Peyer's patch (tissue), 4 donors: ENCODE measurements around the gene PALD1.
A peak's percentile ranks its signal among the peaks of the same experiment; 100 is the strongest.

Experiments
- POLR2A ChIP-seq, 2 donors: fragments of 450-650 bp; IDR thresholded peaks; one replicate each; pipeline ENCODE4 v1.5.1; 2017; ENCODE audit warnings: antibody characterized with exemption in 2 of 2, mild to moderate bottlenecking in 2 of 2, moderate library complexity in 2 of 2
- TF ChIP-seq, protein P1 (sequence below), 6 experiments: fragments of 450-650 bp in 4 of 6; fragments of 200-600 bp in 2 of 6; sonication (generic) in 1 of 6; IDR thresholded peaks; one replicate each; pipeline ENCODE4 v1.5.1; 2017 to 2019; ENCODE audit warnings: antibody characterized with exemption in 6 of 6, mild to moderate bottlenecking in 3 of 6, moderate library complexity in 1 of 6

DNA sequence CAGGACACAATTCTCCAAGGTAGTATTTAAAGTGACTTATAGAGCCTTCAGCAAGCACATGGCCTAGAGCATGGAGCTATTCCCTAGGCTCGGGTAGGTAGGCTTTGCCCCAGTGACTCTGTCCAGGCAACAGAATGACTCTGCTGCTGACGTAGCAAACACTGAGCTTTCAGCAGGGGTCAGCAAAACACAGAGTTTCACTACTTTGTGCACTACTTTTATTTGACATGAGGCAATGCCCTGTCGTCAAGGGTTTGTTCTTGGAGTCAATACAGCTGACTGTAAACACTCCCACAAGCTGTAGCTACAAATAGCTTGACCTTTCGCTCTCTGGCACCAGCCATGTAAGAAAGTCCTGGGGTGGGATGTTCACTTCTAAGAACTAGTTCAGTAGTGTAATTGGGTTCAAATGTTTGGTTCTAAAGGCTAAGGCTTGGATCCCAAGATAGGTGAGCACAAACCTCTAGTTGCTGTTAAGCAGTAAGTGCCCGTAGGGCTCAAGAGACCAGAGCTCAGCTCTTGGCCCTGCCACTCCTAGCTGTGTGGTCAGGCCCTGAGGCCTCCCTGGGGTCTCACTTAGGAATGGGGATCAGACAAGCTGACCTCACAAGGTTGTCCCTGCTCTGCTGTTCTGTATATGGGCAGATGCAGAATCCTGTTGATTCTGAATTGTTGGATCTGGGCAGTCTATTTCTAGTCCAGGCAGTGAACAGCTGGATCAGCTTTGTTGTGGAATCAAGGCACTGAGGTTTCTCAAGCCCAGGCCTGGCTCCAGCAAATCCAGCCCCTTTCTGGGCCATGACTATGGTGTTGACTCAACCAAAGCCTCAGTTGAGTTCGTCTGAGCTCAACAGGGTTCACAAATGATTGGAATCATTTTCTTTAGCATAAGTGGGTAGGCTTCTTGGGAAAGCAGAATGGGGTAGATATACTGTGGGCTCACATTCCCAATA, 47.8 kb upstream of the PALD1 start:
- TF ChIP-seq, protein P1, sequence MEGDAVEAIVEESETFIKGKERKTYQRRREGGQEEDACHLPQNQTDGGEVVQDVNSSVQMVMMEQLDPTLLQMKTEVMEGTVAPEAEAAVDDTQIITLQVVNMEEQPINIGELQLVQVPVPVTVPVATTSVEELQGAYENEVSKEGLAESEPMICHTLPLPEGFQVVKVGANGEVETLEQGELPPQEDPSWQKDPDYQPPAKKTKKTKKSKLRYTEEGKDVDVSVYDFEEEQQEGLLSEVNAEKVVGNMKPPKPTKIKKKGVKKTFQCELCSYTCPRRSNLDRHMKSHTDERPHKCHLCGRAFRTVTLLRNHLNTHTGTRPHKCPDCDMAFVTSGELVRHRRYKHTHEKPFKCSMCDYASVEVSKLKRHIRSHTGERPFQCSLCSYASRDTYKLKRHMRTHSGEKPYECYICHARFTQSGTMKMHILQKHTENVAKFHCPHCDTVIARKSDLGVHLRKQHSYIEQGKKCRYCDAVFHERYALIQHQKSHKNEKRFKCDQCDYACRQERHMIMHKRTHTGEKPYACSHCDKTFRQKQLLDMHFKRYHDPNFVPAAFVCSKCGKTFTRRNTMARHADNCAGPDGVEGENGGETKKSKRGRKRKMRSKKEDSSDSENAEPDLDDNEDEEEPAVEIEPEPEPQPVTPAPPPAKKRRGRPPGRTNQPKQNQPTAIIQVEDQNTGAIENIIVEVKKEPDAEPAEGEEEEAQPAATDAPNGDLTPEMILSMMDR (IDR thresholded peaks at IDR 0.05): peak in 1 of 6 experiments; percentile 14
- TF ChIP-seq POLR2A (IDR thresholded peaks at IDR 0.05): no peak
